SKM-1 treated with dmso at 0.1 percent for 144 hours (cell line): ENCODE results near the gene GABRA4.

Experiments
- DNase-seq: peaks from one replicate; lab custom pipeline; 2025; ENCODE audit not compliant: unreplicated experiment; lab: John Stamatoyannopoulos, UW

The GABRA4 gene

GRCh38 chr4:46993075-46994006 is at the start of gene GABRA4:
GABRA4 (minus strand) TSS chr4:46993581; CDS start chr4:46993424, 157 bp downstream.
- DNase-seq = no peak

GRCh38 chr4:47040828-47041227 is 47.4 kb upstream of the GABRA4 start:
- no peak for DNase-seq

- DNase-seq = no peak
These were observed 44.9 kb upstream of the GABRA4 start for GRCh38 chr4:47038263-47038662.

GRCh38 chr4:47032405-47033106 is 39.2 kb upstream of the GABRA4 start:
- peak; percentile 67 for DNase-seq

GRCh38 chr4:47031751-47032404 is 38.5 kb upstream of the GABRA4 start:
- DNase-seq = no peak

- no peak for DNase-seq
These were observed 37.8 kb upstream of the GABRA4 start, which contains the start of gene GABRB1 for GRCh38 chr4:47031011-47031678. GABRB1 (plus strand) TSS chr4:47031567.

GRCh38 chr4:47017494-47017893 is 24.1 kb upstream of the GABRA4 start:
- no peak for DNase-seq

- DNase-seq = no peak
These were observed 23.7 kb upstream of the GABRA4 start for GRCh38 chr4:47017081-47017480.

- DNase-seq = no peak
These were observed 20.0 kb upstream of the GABRA4 start for GRCh38 chr4:47013373-47013772.

- DNase-seq = no peak
These were observed 19.3 kb upstream of the GABRA4 start for GRCh38 chr4:47012676-47013075.

GRCh38 chr4:47010912-47011446 is 17.6 kb upstream of the GABRA4 start:
- DNase-seq = no peak

GRCh38 chr4:47010347-47010911 is 17.0 kb upstream of the GABRA4 start:
- no peak for DNase-seq

- DNase-seq = no peak
These were observed 9.2 kb upstream of the GABRA4 start for GRCh38 chr4:47002580-47002979.

- DNase-seq = no peak
These were observed 7.0 kb upstream of the GABRA4 start for GRCh38 chr4:47000406-47000805.

GRCh38 chr4:46999566-46999965 is 6.2 kb upstream of the GABRA4 start:
- no peak for DNase-seq

GRCh38 chr4:46994007-46994405 is 625 bp upstream of the GABRA4 start:
- DNase-seq = no peak

- DNase-seq = no peak
These were observed 1.0 kb downstream of the GABRA4 start for GRCh38 chr4:46992338-46992737.

- no peak for DNase-seq
These were observed 6.3 kb downstream of the GABRA4 start for GRCh38 chr4:46986922-46987638.

- DNase-seq = no peak
These were observed 8.6 kb downstream of the GABRA4 start for GRCh38 chr4:46984781-46985180.

GRCh38 chr4:46980851-46981250 is 12.5 kb downstream of the GABRA4 start:
- DNase-seq = no peak
